ENCODE data around the gene GATD1.

DNA sequence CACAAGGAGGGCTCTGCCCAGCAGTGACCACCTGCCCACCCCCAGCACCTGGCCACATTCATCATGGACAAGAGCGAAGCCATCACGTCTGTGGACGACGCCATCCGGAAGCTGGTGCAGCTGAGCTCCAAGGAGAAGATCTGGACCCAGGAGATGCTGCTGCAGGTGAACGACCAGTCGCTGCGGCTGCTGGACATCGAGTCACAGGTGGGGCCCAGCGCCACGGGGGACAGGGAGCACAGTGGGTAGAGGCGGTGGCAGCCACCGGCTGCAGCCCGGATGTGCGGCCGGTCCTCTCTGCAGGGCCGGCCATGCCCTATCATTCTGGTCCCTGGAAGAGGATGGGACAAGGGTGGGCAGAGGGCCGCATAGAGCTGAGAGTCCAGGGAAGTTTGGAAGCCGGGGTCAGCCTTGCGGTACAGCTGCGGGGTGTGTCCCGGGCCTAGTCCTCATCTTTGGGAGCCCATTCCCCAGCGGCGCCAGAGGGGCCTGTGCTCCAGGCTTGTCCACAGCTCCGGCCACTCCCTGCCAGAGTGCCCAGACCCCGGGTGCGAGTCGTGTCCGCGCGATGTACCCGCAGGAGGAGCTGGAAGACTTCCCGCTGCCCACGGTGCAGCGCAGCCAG, 57.2 kb downstream of the GATD1 start:
- TF ChIP-seq POLR2AphosphoS5 (IDR thresholded peaks at IDR 0.05; ENCODE audit: borderline replicate concordance, low read depth, low read length): no peak
- no peak for TF ChIP-seq EZH2 (IDR thresholded peaks at IDR 0.05)
- no peak for TF ChIP-seq FOXP2 (optimal IDR thresholded peaks at IDR 0.05; ENCODE audit: control extremely low read depth, extremely low read length, insufficient read depth)
